Activated naive CD4-positive, alpha-beta T cell treated with anti-CD3 and anti-CD28 coated beads, Interleukin-2, amount 50 U/mL, for 24 hours (primary cell): ENCODE results near the gene OMP.
"Not testable (repeated sequence)": the region's sequence is repeated elsewhere in the genome, so short reads cannot be mapped to it uniquely, and the experiment has no call there.

Source experiments
- H3K27ac Mint-ChIP-seq: one replicate; pipeline ENCODE4 v1.8.0; 2021; ENCODE audit warnings: mild to moderate bottlenecking, mixed read lengths
- H3K27me3 Mint-ChIP-seq: one replicate; pipeline ENCODE4 v1.8.0; 2021; ENCODE audit warnings: mixed read lengths
- H3K36me3 Mint-ChIP-seq: one replicate; pipeline ENCODE4 v1.8.0; 2021; ENCODE audit warnings: mixed read lengths
- H3K4me1 Mint-ChIP-seq: one replicate; pipeline ENCODE4 v1.8.0; 2021; ENCODE audit warnings: mixed read lengths
- H3K4me3 Mint-ChIP-seq: one replicate; pipeline ENCODE4 v1.8.0; 2021; ENCODE audit warnings: mild to moderate bottlenecking, mixed read lengths
- H3K9me3 Mint-ChIP-seq: one replicate; pipeline ENCODE4 v1.8.0; 2021; ENCODE audit warnings: mixed read lengths

The OMP gene

GRCh38 chr11:77090373-77091111 is 12.1 kb upstream of the OMP start:
- H3K27me3 Mint-ChIP-seq, result no peaks in the 10 kb centered on the region
- peaks cover 4% of the 10 kb centered on the region for H3K4me1 Mint-ChIP-seq
- H3K9me3 Mint-ChIP-seq, result no peaks in the 10 kb centered on the region
- H3K36me3 Mint-ChIP-seq, result no peaks in the 10 kb centered on the region
- H3K27ac Mint-ChIP-seq, result no peak overlapping the region
- H3K4me3 Mint-ChIP-seq, result no peak overlapping the region

- Mint-ChIP-seq H3K36me3 (no peaks in the 10 kb centered on the region), H3K9me3 (no peaks in the 10 kb centered on the region), H3K4me3 (no peak overlapping the region), H3K4me1 (peaks cover 4% of the 10 kb centered on the region), H3K27me3 (no peaks in the 10 kb centered on the region), H3K27ac (peak overlapping the region; percentile 55)
Observed at GRCh38 chr11:77091146-77091940, 11.3 kb upstream of the OMP start.

- Mint-ChIP-seq H3K9me3 (no peaks in the 10 kb centered on the region), H3K4me1 (peaks cover 4% of the 10 kb centered on the region), H3K27ac (no peak overlapping the region), H3K27me3 (no peaks in the 10 kb centered on the region), H3K4me3 (no peak overlapping the region), H3K36me3 (no peaks in the 10 kb centered on the region)
Observed at GRCh38 chr11:77092382-77092781, 10.3 kb upstream of the OMP start.

GRCh38 chr11:77093056-77093891 is 9.4 kb upstream of the OMP start:
- Mint-ChIP-seq H3K4me1 (peaks cover 4% of the 10 kb centered on the region), H3K9me3 (no peaks in the 10 kb centered on the region), H3K4me3 (no peak overlapping the region), H3K27ac (no peak overlapping the region), H3K27me3 (no peaks in the 10 kb centered on the region), H3K36me3 (no peaks in the 10 kb centered on the region)

GRCh38 chr11:77093987-77094840 is 8.4 kb upstream of the OMP start:
- Mint-ChIP-seq H3K27ac (no peak overlapping the region), H3K27me3 (no peaks in the 10 kb centered on the region), H3K4me3 (no peak overlapping the region), H3K4me1 (peaks cover 4% of the 10 kb centered on the region), H3K36me3 (no peaks in the 10 kb centered on the region), H3K9me3 (no peaks in the 10 kb centered on the region)

GRCh38 chr11:77094841-77095365 is 7.7 kb upstream of the OMP start:
- no peaks in the 10 kb centered on the region for H3K36me3 Mint-ChIP-seq
- H3K27ac Mint-ChIP-seq, result no peak overlapping the region
- no peak overlapping the region for H3K4me3 Mint-ChIP-seq
- H3K4me1 Mint-ChIP-seq, result peaks cover 4% of the 10 kb centered on the region
- no peaks in the 10 kb centered on the region for H3K9me3 Mint-ChIP-seq
- no peaks in the 10 kb centered on the region for H3K27me3 Mint-ChIP-seq

- Mint-ChIP-seq H3K4me3 (no peak overlapping the region), H3K36me3 (no peaks in the 10 kb centered on the region), H3K4me1 (peaks cover 4% of the 10 kb centered on the region), H3K9me3 (no peaks in the 10 kb centered on the region), H3K27ac (no peak overlapping the region), H3K27me3 (no peaks in the 10 kb centered on the region)
Observed at GRCh38 chr11:77095551-77096490, 6.8 kb upstream of the OMP start.

GRCh38 chr11:77096591-77097019 is 6.0 kb upstream of the OMP start:
- no peaks in the 10 kb centered on the region for H3K36me3 Mint-ChIP-seq
- H3K9me3 Mint-ChIP-seq, result no peaks in the 10 kb centered on the region
- H3K4me3 Mint-ChIP-seq, result no peak overlapping the region
- H3K27ac Mint-ChIP-seq, result peak overlapping the region; percentile 12
- no peaks in the 10 kb centered on the region for H3K27me3 Mint-ChIP-seq
- H3K4me1 Mint-ChIP-seq, result no peaks in the 10 kb centered on the region

GRCh38 chr11:77097180-77097579 is 5.5 kb upstream of the OMP start:
- not testable (repeated sequence) for H3K36me3 Mint-ChIP-seq, H3K4me3 Mint-ChIP-seq

GRCh38 chr11:77100166-77101042 is 2.2 kb upstream of the OMP start:
- Mint-ChIP-seq H3K4me3 (no peak overlapping the region), H3K27me3 (no peaks in the 10 kb centered on the region), H3K4me1 (no peaks in the 10 kb centered on the region), H3K36me3 (peaks cover 3% of the 10 kb centered on the region), H3K9me3 (no peaks in the 10 kb centered on the region), H3K27ac (no peak overlapping the region)

More at GRCh38 chr11:77097180-77097579, 5.5 kb upstream of the OMP start:
- not testable (repeated sequence) for H3K27me3 Mint-ChIP-seq, H3K27ac Mint-ChIP-seq, H3K9me3 Mint-ChIP-seq, H3K4me1 Mint-ChIP-seq

GRCh38 chr11:77101043-77101537 is 1.6 kb upstream of the OMP start:
- H3K27ac Mint-ChIP-seq, result no peak overlapping the region
- no peaks in the 10 kb centered on the region for H3K4me1 Mint-ChIP-seq
- H3K27me3 Mint-ChIP-seq, result no peaks in the 10 kb centered on the region
- peaks cover 3% of the 10 kb centered on the region for H3K36me3 Mint-ChIP-seq
- H3K4me3 Mint-ChIP-seq, result no peak overlapping the region
- H3K9me3 Mint-ChIP-seq, result no peaks in the 10 kb centered on the region

- H3K4me3 Mint-ChIP-seq, result no peak overlapping the region
Observed at GRCh38 chr11:77103319-77103718, 679 bp downstream of the OMP start.

GRCh38 chr11:77104727-77105126 is 2.1 kb downstream of the OMP start:
- peaks cover 3% of the 10 kb centered on the region for H3K36me3 Mint-ChIP-seq
- no peak overlapping the region for H3K27ac Mint-ChIP-seq
- no peaks in the 10 kb centered on the region for H3K27me3 Mint-ChIP-seq
- no peaks in the 10 kb centered on the region for H3K9me3 Mint-ChIP-seq
- H3K4me3 Mint-ChIP-seq, result no peak overlapping the region
- H3K4me1 Mint-ChIP-seq, result no peaks in the 10 kb centered on the region

More at GRCh38 chr11:77103319-77103718, 679 bp downstream of the OMP start:
- peaks cover 3% of the 10 kb centered on the region for H3K36me3 Mint-ChIP-seq
- H3K27ac Mint-ChIP-seq, result no peak overlapping the region
- no peaks in the 10 kb centered on the region for H3K4me1 Mint-ChIP-seq
- no peaks in the 10 kb centered on the region for H3K27me3 Mint-ChIP-seq
- H3K9me3 Mint-ChIP-seq, result no peaks in the 10 kb centered on the region
